ENCODE measurements around the gene EIF2AK2.

The EIF2AK2 gene

GRCh38 chr2:37171624-37171950, 14.8 kb upstream of the EIF2AK2 start:
- DNase-seq (ENCODE audit: low spot score), result no peak

GRCh38 chr2:37168217-37168981, 11.6 kb upstream of the EIF2AK2 start:
- DNase-seq (ENCODE audit: low spot score), result peak; percentile 31

GRCh38 chr2:37167636-37168180, 10.9 kb upstream of the EIF2AK2 start:
- no peak for DNase-seq (ENCODE audit: low spot score)

- DNase-seq (ENCODE audit: low spot score), result no peak
Observed at GRCh38 chr2:37164757-37165156, 8.0 kb upstream of the EIF2AK2 start.

GRCh38 chr2:37156071-37156856, 516 bp downstream of the EIF2AK2 start:
- DNase-seq (ENCODE audit: low spot score), result peak; percentile 29

GRCh38 chr2:37154785-37155184, 2.0 kb downstream of the EIF2AK2 start:
- DNase-seq (ENCODE audit: low spot score), result no peak

- DNase-seq (ENCODE audit: low spot score), result no peak
Observed at GRCh38 chr2:37153224-37153623, 3.6 kb downstream of the EIF2AK2 start.

- DNase-seq (ENCODE audit: low spot score), result no peak
Observed at GRCh38 chr2:37149626-37150322, 7.0 kb downstream of the EIF2AK2 start.

GRCh38 chr2:37148325-37148724, 8.5 kb downstream of the EIF2AK2 start:
- DNase-seq (ENCODE audit: low spot score), result no peak

- no peak for DNase-seq (ENCODE audit: low spot score)
Observed at GRCh38 chr2:37146062-37146461, 10.7 kb downstream of the EIF2AK2 start.

- no peak for DNase-seq (ENCODE audit: low spot score)
Observed at GRCh38 chr2:37143974-37144373, 12.8 kb downstream of the EIF2AK2 start.

- DNase-seq (ENCODE audit: low spot score), result no peak
Observed at GRCh38 chr2:37142546-37142945, 14.2 kb downstream of the EIF2AK2 start.

- DNase-seq (ENCODE audit: low spot score), result no peak
Observed at GRCh38 chr2:37132914-37133313, 23.9 kb downstream of the EIF2AK2 start.

- no peak for DNase-seq (ENCODE audit: low spot score)
Observed at GRCh38 chr2:37125416-37125815, 31.4 kb downstream of the EIF2AK2 start.

GRCh38 chr2:37119157-37119556, 37.6 kb downstream of the EIF2AK2 start:
- no peak for DNase-seq (ENCODE audit: low spot score)

GRCh38 chr2:37117566-37117965, 39.2 kb downstream of the EIF2AK2 start:
- DNase-seq (ENCODE audit: low spot score), result no peak

- DNase-seq (ENCODE audit: low spot score), result no peak
Observed at GRCh38 chr2:37111958-37112357, 44.8 kb downstream of the EIF2AK2 start.

GRCh38 chr2:37110306-37111212, 46.2 kb downstream of the EIF2AK2 start:
- DNase-seq (ENCODE audit: low spot score), result no peak

GRCh38 chr2:37109523-37109922, 47.3 kb downstream of the EIF2AK2 start:
- no peak for DNase-seq (ENCODE audit: low spot score)

- DNase-seq (ENCODE audit: low spot score), result no peak
Observed at GRCh38 chr2:37105150-37105549, 51.6 kb downstream of the EIF2AK2 start.

GRCh38 chr2:37104178-37104577, 52.6 kb downstream of the EIF2AK2 start:
- no peak for DNase-seq (ENCODE audit: low spot score)

GRCh38 chr2:37102588-37102987, 54.2 kb downstream of the EIF2AK2 start:
- no peak for DNase-seq (ENCODE audit: low spot score)
